Right lobe of liver (tissue), 4 donors: ENCODE measurements around the gene SYNGR2.

ENCODE experiments used
- CTCF ChIP-seq, 4 donors: fragments of 200-600 bp in 3 of 4; fragments of 450-650 bp in 1 of 4; IDR thresholded peaks; one replicate each; pipeline versions ENCODE4 v1.5.1 to v1.8.0; 2016 to 2022; ENCODE audit warnings: antibody characterized with exemption in 4 of 4, mild to moderate bottlenecking in 2 of 4
- POLR2A ChIP-seq: fragments of 450-650 bp; IDR thresholded peaks from one replicate; pipeline ENCODE4 v1.6.1; 2017; ENCODE audit warnings: antibody characterized with exemption, mild to moderate bottlenecking
- donor health status: DM: no; HTN: no; CAD: no.
- donor health status: DM: no; HTN: no; CAD: no.
- donor health status: DM: no; HTN: yes; CAD: no.

GRCh38 chr17:78124836-78125137, 43.6 kb upstream of the SYNGR2 start:
- no peak for TF ChIP-seq CTCF (IDR thresholded peaks at IDR 0.05)
- no peak for TF ChIP-seq POLR2A
